ENCODE data around the gene OOSP3.

The OOSP3 gene

DNA sequence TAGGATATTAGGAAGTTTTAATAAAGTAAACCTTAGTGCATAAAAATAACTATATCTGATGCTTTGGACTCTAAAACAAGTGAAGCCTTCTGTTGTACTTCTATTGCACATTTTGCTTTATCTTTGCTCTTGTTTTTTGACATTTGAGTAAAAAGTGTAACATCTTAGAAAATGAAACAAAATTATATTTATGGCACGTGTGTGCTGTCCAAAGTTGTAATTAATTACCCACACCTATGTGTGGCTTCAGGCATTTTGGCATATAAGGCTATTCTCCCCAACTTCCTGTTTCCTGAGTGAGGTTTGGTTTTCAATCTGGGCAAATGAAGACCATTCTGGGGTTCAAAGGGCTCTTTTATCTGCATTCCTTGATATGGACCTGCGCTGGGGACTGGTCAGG is 59.5 kb downstream of the OOSP3 start, which contains the start of gene OOSP1:
Gene OOSP1 (plus strand): TSS at position 301 of the 400 bp plus-strand sequence. CDS start 23 bp downstream, at position 324.
- CTCF ChIA-PET: no interaction called here
- no peak within 1 kb of the TSS for H3K27ac ChIP-seq
- TF ChIP-seq, protein P1, sequence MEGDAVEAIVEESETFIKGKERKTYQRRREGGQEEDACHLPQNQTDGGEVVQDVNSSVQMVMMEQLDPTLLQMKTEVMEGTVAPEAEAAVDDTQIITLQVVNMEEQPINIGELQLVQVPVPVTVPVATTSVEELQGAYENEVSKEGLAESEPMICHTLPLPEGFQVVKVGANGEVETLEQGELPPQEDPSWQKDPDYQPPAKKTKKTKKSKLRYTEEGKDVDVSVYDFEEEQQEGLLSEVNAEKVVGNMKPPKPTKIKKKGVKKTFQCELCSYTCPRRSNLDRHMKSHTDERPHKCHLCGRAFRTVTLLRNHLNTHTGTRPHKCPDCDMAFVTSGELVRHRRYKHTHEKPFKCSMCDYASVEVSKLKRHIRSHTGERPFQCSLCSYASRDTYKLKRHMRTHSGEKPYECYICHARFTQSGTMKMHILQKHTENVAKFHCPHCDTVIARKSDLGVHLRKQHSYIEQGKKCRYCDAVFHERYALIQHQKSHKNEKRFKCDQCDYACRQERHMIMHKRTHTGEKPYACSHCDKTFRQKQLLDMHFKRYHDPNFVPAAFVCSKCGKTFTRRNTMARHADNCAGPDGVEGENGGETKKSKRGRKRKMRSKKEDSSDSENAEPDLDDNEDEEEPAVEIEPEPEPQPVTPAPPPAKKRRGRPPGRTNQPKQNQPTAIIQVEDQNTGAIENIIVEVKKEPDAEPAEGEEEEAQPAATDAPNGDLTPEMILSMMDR (conservative IDR thresholded peaks at IDR 0.05; ENCODE audit: low read depth): no peak
- POLR2A ChIA-PET (ENCODE audit: low non-redundant PET): no interaction called here
- DNase-seq (ENCODE audit: low spot score): no peak

DNA sequence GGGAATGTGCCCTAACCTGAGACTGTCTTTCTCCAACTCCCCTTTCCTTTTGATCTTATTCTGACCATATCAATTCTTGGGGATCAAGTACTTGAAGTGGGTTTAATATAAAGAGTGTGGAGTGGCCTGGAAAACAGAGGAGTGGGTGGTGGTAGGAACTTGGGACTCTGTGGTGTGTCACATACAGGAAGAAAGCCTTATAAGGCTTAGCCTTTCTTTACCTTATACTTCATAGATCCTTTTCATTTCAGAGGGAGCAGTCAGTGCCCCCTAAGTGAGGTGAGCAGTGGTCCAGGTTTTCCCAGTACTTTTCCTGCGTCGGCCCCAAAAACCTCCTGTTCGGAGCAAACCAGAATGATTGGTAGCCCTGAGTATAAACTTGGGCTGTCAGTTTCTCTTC is 60.1 kb downstream of the OOSP3 start:
- DNase-seq (ENCODE audit: low spot score): no peak
- ChIA-PET POLR2A (ENCODE audit: low non-redundant PET) (no interaction called here), CTCF (no interaction called here)
- no peak overlapping the region for H3K27ac ChIP-seq
- TF ChIP-seq, protein P1 (conservative IDR thresholded peaks at IDR 0.05; ENCODE audit: low read depth): no peak

DNA sequence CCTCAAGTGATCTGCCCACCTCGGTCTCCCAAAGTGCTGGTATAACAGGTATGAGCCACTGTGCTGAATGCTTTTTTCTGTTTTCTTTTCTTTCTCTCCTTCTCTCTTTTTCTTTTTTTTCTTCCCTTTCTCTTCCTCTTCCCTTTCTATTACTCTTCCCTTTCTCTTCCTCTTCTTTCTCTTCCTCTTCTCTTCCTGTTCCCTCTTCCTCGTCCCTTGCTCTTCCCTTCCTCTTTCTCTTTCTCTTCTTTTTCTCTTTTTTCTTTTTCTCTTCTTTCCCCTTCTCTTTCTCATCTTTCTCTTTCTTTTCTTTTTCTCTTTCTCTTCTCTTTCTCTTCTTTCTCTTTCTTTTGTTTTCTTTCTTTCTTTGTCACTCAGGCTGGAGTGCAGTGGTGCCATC is 60.9 kb downstream of the OOSP3 start:
- no peak overlapping the region for H3K27ac ChIP-seq
- ChIA-PET POLR2A (ENCODE audit: low non-redundant PET) (no interaction called here), CTCF (interaction anchor here (0.6 kb wide), 1 partner anchor 21 kb away, joined by 5 read pairs; no protein-coding TSS in a partner anchor)
- TF ChIP-seq, protein P1 (conservative IDR thresholded peaks at IDR 0.05; ENCODE audit: low read depth): no peak
- no peak for DNase-seq (ENCODE audit: low spot score)

DNA sequence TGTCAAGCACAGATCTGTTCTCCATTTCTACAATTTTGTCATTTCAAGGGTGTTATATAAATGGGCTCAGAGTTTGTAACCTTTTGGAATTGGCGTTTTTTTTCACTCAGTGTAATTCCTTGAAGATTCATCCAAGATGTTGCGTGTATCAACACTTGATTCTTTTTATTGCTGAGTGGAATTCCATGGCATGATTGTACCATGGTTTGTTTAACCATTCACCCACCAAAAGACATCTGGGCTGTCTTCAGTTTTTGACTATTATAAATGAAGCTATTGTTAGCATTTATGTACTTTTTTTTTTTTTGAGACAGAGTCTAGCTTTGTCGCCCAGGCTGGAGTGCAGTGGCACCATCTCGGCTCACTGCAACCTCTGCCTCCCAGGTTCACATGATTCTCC is 62.5 kb downstream of the OOSP3 start:
- TF ChIP-seq, protein P1 (conservative IDR thresholded peaks at IDR 0.05; ENCODE audit: low read depth): no peak
- POLR2A ChIA-PET (ENCODE audit: low non-redundant PET): no interaction called here
- CTCF ChIA-PET: no interaction called here
- H3K27ac ChIP-seq: no peak overlapping the region
- DNase-seq (ENCODE audit: low spot score): no peak

DNA sequence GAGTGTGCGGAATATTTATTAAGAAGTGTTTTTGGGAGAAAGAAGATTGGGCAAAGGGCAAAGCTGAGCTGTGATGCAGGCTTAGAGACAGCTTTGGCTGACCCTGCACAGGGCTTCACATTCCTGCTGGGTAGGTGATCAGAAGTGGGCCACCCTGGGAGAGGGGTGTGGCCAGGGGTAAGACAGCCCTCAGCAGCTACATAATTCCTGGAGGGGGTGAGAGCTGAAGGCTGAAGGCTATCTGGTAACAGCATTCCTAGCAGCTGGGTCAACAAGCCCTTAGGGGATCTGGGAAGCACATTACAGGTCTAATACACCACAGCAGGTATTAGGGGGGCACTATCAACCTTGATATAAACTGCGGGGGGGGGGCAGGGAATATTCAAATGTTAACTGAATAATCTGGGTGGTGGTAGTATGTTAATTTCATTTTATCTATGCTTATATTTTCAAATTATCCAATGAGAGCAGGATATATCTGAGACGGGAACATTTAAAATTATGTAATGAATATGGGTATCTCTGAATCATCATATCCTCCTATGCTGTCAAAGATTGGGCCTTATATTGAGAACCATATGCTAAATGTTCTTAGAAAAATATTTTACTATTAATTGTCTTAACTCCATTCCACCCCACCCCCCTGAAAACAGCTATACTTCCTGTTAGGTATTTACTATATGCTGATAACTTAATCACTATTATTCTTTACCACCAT is 65.6 kb downstream of the OOSP3 start:
- TF ChIP-seq, protein P1 (conservative IDR thresholded peaks at IDR 0.05; ENCODE audit: low read depth): no peak
- H3K27ac ChIP-seq: no peak overlapping the region
- ChIA-PET CTCF (interaction anchor here (0.6 kb wide), 1 partner anchor 25 kb away, joined by 3 read pairs; no protein-coding TSS in a partner anchor), POLR2A (ENCODE audit: low non-redundant PET) (no interaction called here)
- no peak for DNase-seq (ENCODE audit: low spot score)

DNA sequence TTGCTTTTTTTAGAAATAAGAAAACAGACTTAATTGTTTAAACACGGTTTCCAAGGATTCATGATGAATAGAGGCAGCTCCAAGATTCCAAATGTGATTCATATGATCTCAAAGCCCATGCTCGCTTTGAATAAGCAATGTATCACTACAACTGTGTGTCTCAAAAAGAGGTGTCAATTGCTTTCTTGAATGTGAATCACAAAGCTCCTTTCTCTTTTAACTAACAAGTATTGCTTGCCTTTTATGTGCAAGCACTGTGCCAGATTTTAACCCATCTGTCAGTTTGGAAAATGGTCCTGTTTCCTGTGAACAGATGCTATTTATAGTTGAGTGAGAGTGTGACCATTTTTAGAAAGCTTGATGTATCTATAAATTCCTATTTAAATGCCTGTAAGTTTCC is 66.1 kb downstream of the OOSP3 start:
- ChIA-PET CTCF (interaction anchor here (0.6 kb wide), 1 partner anchor 25 kb away, joined by 3 read pairs; no protein-coding TSS in a partner anchor), POLR2A (ENCODE audit: low non-redundant PET) (no interaction called here)
- H3K27ac ChIP-seq: no peak overlapping the region
- TF ChIP-seq, protein P1 (conservative IDR thresholded peaks at IDR 0.05; ENCODE audit: low read depth): no peak
- DNase-seq (ENCODE audit: low spot score): no peak
